Upper lobe of left lung (tissue), 6 donors: ENCODE results near the gene C1orf159. TPM values are rescaled to one million over a fixed set of nuclear protein-coding genes. Genes with fewer than 3 reads are reported as not detected.

ENCODE experiments used
- ATAC-seq, 2 donors: fragments of 200-7000 bp; cut with Tn5 transposase; one replicate each; pipeline ENCODE4 v1.9.1; 2022; ENCODE audit warnings: mild to moderate bottlenecking in 2 of 2, moderate library complexity in 2 of 2; ENCODE audit not compliant: low FRiP score in 2 of 2
- DNase-seq, 2 donors: peaks; one replicate each; pipeline ENCODE4 v3.0.0-alpha.2; 2019 to 2020
- H3K27ac ChIP-seq, 4 donors: fragments of 200-600 bp; sonication (generic); one replicate each; pipeline ENCODE4 v1.5.1; 2016 to 2019
- H3K27me3 ChIP-seq, 4 donors: fragments of 200-600 bp; sonication (generic); one replicate each; pipeline ENCODE4 v1.5.1; 2017 to 2019
- H3K36me3 ChIP-seq, 4 donors: fragments of 200-600 bp; sonication (generic); one replicate each; pipeline ENCODE4 v1.5.1; 2016 to 2019
- H3K4me1 ChIP-seq, 4 donors: fragments of 200-600 bp; sonication (generic); one replicate each; pipeline ENCODE4 v1.5.1; 2018 to 2019
- H3K4me3 ChIP-seq, 4 donors: fragments of 200-600 bp; sonication (generic); one replicate each; pipeline ENCODE4 v1.5.1; 2017 to 2019; ENCODE audit warnings: mild to moderate bottlenecking in 2 of 4, moderate library complexity in 1 of 4
- H3K9me3 ChIP-seq, 4 donors: fragments of 200-600 bp; sonication (generic); one replicate each; pipeline ENCODE4 v1.5.1; 2018 to 2019
- CTCF ChIP-seq, 6 experiments: fragments of 450-650 bp in 4 of 6; fragments of 200-600 bp in 2 of 6; sonication (generic) in 2 of 6; IDR thresholded peaks; one replicate each; pipeline ENCODE4 v1.5.1; 2016 to 2019; ENCODE audit warnings: antibody characterized with exemption in 6 of 6
- EP300 ChIP-seq, 4 donors: sonication (generic); formaldehyde crosslinking; IDR thresholded peaks; one replicate each; pipeline ENCODE4 v1.5.1; 2017; ENCODE audit warnings: antibody characterized with exemption in 4 of 4, control low read depth in 2 of 4
- POLR2A ChIP-seq, 4 donors: fragments of 450-650 bp; IDR thresholded peaks; one replicate each; pipeline ENCODE4 v1.5.1; 2016 to 2017; ENCODE audit warnings: antibody characterized with exemption in 4 of 4, mild to moderate bottlenecking in 2 of 4
- POLR2AphosphoS5 ChIP-seq, 2 donors: sonication (generic); formaldehyde crosslinking; IDR thresholded peaks; one replicate each; pipeline ENCODE4 v1.5.1; 2017; ENCODE audit warnings: antibody characterized with exemption in 2 of 2
- WGBS, 2 donors: methylation state at CpG; one replicate each; pipeline ENCODE4 v1.1.5; 2017 to 2018; 5-methylcytosine and 5-hydroxymethylcytosine counted together
- total RNA-seq, 6 donors: library from RNA; depleted of rRNA in 4 of 6; stranded (reverse); fragments of >200 nt in 4 of 6; gene quantifications; one replicate each; pipeline versions ENCODE4 v1.1.0 to v1.2.1, GENCODE V29; 2016 to 2021
- donor health status: DM: no; HTN: no; CAD: no; lungs with moderate emphysema.
- donor health status: DM: no; HTN: yes; CAD: no; lungs with severe emphysema.

C1orf159 gene
- total RNA-seq, 6 donors from 2014 or later, result 5.7 to 34.6 (median 15.2) TPM

GRCh38 chr1:1043921-1044320, 72.0 kb downstream of the C1orf159 start:
- H3K9me3 ChIP-seq, result no peaks in the 10 kb centered on the region
- TF ChIP-seq POLR2A (IDR thresholded peaks at IDR 0.05) (no peak), POLR2AphosphoS5 (IDR thresholded peaks at IDR 0.05) (no peak), CTCF (IDR thresholded peaks at IDR 0.05) (no peak), EP300 (IDR thresholded peaks at IDR 0.05) (no peak)
- peaks cover 14 to 22% (median 17%) of the 10 kb centered on the region in 4 donors for H3K4me1 ChIP-seq
- peaks cover 0 to 60% (median 34%) of the 10 kb centered on the region in 4 donors for H3K36me3 ChIP-seq
- ATAC-seq (no peak), DNase-seq (peak in 1 of 2 donors; percentile 85)
- peaks cover 0 to 8% (median 0%) of the 10 kb centered on the region in 4 donors for H3K27me3 ChIP-seq
- no peak overlapping the region for H3K27ac ChIP-seq
- WGBS, 2 donors, result 95 to 96% methylated on average over 11 to 32 of the region's 33 CpGs
- no peak overlapping the region for H3K4me3 ChIP-seq

DNA sequence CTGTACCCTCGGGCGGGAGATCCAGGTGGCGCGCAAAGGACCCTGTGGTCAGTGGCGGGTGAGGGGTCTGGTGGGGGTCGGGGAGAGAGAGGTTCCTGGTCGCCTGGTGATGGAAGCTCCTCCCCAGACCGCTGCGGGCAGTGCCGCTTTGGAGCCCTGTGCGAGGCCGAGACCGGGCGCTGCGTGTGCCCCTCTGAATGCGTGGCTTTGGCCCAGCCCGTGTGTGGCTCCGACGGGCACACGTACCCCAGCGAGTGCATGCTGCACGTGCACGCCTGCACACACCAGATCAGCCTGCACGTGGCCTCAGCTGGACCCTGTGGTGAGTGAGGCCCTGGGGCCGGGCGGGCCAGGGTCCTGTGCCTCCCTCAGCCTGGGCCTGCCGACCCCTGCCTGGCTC, 72.5 kb downstream of the C1orf159 start:
- TF ChIP-seq POLR2AphosphoS5 (IDR thresholded peaks at IDR 0.05) (no peak), CTCF (IDR thresholded peaks at IDR 0.05) (no peak), EP300 (IDR thresholded peaks at IDR 0.05) (no peak)
- WGBS, 2 donors, result 93 to 94% methylated on average over 11 to 20 of the region's 27 CpGs
- Histone ChIP-seq H3K27ac (no peak overlapping the region), H3K4me1 (peaks cover 14 to 24% (median 18%) of the 10 kb centered on the region in 4 donors), H3K4me3 (no peak overlapping the region), H3K36me3 (peaks cover 0 to 56% (median 34%) of the 10 kb centered on the region in 4 donors), H3K27me3 (peaks cover 0 to 8% (median 0%) of the 10 kb centered on the region in 4 donors), H3K9me3 (no peaks in the 10 kb centered on the region)
- DNase-seq (peak in 1 of 2 donors; percentile 79), ATAC-seq (no peak)

DNA sequence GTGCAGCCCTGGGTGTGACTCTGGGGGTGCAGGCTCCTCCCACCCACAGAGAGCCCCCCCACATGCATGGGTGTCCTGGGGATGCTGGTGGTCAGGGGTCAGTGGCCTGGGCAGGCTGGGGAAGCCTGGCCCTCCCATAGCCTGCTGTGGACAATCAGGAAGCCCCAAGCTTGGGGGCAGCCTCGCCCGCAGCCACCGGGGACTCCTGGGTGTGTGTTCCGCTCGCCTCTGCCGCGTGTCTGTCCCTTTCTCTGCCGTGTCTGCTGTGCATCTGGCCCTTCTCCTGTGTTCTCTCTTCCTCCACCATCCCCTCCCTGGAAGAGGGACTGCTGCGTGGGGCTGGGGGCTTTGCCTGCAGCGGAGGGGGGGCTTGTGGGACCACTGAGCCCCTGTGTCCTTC, 73.1 kb downstream of the C1orf159 start:
- peak in 1 of 2 donors; percentile 72 for DNase-seq
- no peak overlapping the region for H3K4me3 ChIP-seq
- peaks cover 14 to 24% (median 18%) of the 10 kb centered on the region in 4 donors for H3K4me1 ChIP-seq
- 91 to 92% methylated on average over 7 to 9 of the region's 10 CpGs for WGBS, 2 donors
- H3K27me3 ChIP-seq, result peaks cover 0 to 8% (median 0%) of the 10 kb centered on the region in 4 donors
- H3K27ac ChIP-seq, result no peak overlapping the region
- ATAC-seq, result no peak
- H3K9me3 ChIP-seq, result no peaks in the 10 kb centered on the region
- no peak for TF ChIP-seq EP300 (IDR thresholded peaks at IDR 0.05)
- TF ChIP-seq POLR2A (IDR thresholded peaks at IDR 0.05), result no peak
- peaks cover 0 to 50% (median 32%) of the 10 kb centered on the region in 4 donors for H3K36me3 ChIP-seq

GRCh38 chr1:1041873-1042272, 74.0 kb downstream of the C1orf159 start:
- Histone ChIP-seq H3K9me3 (no peaks in the 10 kb centered on the region), H3K4me1 (peaks cover 14 to 24% (median 18%) of the 10 kb centered on the region in 4 donors), H3K4me3 (no peak overlapping the region), H3K36me3 (peaks cover 0 to 41% (median 23%) of the 10 kb centered on the region in 4 donors), H3K27ac (no peak overlapping the region), H3K27me3 (peaks cover 0 to 8% (median 0%) of the 10 kb centered on the region in 4 donors)
- ATAC-seq, result no peak
- TF ChIP-seq POLR2A (IDR thresholded peaks at IDR 0.05) (no peak), CTCF (IDR thresholded peaks at IDR 0.05) (no peak), EP300 (IDR thresholded peaks at IDR 0.05) (no peak), POLR2AphosphoS5 (IDR thresholded peaks at IDR 0.05) (no peak)
- DNase-seq, result peak in 1 of 2 donors; percentile 82
- WGBS, 2 donors, result 80 to 91% methylated on average over 1 to 25 of the region's 25 CpGs

DNA sequence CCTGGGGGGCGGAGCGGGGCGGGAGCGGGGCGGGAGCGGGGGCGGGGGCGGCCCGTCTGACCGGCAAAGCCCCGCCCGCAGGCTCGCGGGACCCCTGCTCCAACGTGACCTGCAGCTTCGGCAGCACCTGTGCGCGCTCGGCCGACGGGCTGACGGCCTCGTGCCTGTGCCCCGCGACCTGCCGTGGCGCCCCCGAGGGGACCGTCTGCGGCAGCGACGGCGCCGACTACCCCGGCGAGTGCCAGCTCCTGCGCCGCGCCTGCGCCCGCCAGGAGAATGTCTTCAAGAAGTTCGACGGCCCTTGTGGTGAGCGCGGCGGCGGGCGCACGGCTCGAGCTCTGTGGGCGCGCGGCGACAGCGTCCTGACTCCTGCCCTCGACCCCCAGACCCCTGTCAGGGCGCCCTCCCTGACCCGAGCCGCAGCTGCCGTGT, 74.8 kb downstream of the C1orf159 start:
- no peak for TF ChIP-seq POLR2A (IDR thresholded peaks at IDR 0.05)
- no peak for TF ChIP-seq EP300 (IDR thresholded peaks at IDR 0.05)
- no peak for TF ChIP-seq POLR2AphosphoS5 (IDR thresholded peaks at IDR 0.05)
- no peak for TF ChIP-seq CTCF (IDR thresholded peaks at IDR 0.05)
- DNase-seq, result peak in 1 of 2 donors; percentile 89
- no peak overlapping the region for H3K27ac ChIP-seq
- whole genome bisulfite sequencing, 2 donors, result 83 to 98% methylated on average over 9 to 38 of the region's 60 CpGs
- H3K27me3 ChIP-seq, result peaks cover 0 to 8% (median 0%) of the 10 kb centered on the region in 4 donors
- ATAC-seq, result no peak
- H3K4me3 ChIP-seq, result no peak overlapping the region
- peaks cover 0 to 33% (median 15%) of the 10 kb centered on the region in 4 donors for H3K36me3 ChIP-seq
- no peaks in the 10 kb centered on the region for H3K9me3 ChIP-seq
- H3K4me1 ChIP-seq, result peaks cover 14 to 24% (median 18%) of the 10 kb centered on the region in 4 donors
